Measurements from ENCODE around the gene TMEM132C. TPM values are rescaled to one million over a fixed set of nuclear protein-coding genes. Genes with fewer than 3 reads are reported as not detected.

The TMEM132C gene
- total RNA-seq, 4 donors from 2014 or later, result 0.13 to 7.6 (median 0.37) TPM

- H3K36me3 ChIP-seq, result no peaks in the 10 kb centered on the region
- DNase-seq, result no peak
- H3K27me3 ChIP-seq, result no peaks in the 10 kb centered on the region
- H3K4me1 ChIP-seq, result no peaks in the 10 kb centered on the region
- TF ChIP-seq POLR2A (IDR thresholded peaks at IDR 0.05), result no peak
- no peak for TF ChIP-seq CTCF (IDR thresholded peaks at IDR 0.05)
- H3K9me3 ChIP-seq, result peaks cover 0 to 30% (median 3%) of the 10 kb centered on the region in 3 donors
- H3K4me3 ChIP-seq, result no peak overlapping the region
- WGBS, 2 donors, result 43 to 50% methylated on average over 3 of the region's 3 CpGs
- intact Hi-C loops (cut with DNase I), result no loop called here
- H3K27ac ChIP-seq, result no peak overlapping the region
Observed at GRCh38 chr12:128393346-128393745, 126.4 kb downstream of the TMEM132C start.

DNA sequence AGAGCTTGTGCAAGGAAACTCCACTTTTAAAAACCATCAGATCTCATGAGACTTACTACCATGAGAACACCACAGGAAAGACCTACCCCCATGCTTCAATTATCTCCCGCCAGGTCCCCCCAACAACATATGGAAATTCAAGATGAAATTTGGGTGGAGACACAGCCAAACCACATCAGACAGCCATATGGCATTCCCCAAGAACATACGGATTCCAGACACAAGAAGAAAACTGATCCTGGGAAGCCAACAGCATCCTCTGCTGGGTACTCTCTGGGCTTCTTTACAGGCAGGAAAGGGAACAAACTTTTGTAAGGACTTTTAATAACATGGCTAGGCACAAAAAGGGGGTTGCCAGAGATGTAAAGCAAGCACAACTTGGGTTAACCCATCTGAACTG lies 127.2 kb downstream of the TMEM132C start:
- Histone ChIP-seq H3K9me3 (peaks cover 0 to 30% (median 3%) of the 10 kb centered on the region in 3 donors), H3K4me1 (no peaks in the 10 kb centered on the region), H3K36me3 (no peaks in the 10 kb centered on the region), H3K4me3 (no peak overlapping the region), H3K27ac (no peak overlapping the region), H3K27me3 (no peaks in the 10 kb centered on the region)
- 61 to 68% methylated on average over 2 of the region's 2 CpGs for WGBS, 2 donors
- intact Hi-C loops (cut with DNase I), result no loop called here
- no peak for DNase-seq
- TF ChIP-seq POLR2A (IDR thresholded peaks at IDR 0.05), result no peak
- TF ChIP-seq CTCF (IDR thresholded peaks at IDR 0.05), result no peak

- Histone ChIP-seq H3K4me1 (no peaks in the 10 kb centered on the region), H3K27me3 (no peaks in the 10 kb centered on the region), H3K36me3 (no peaks in the 10 kb centered on the region), H3K9me3 (no peaks in the 10 kb centered on the region), H3K27ac (no peak overlapping the region), H3K4me3 (no peak overlapping the region)
- intact Hi-C loops (cut with DNase I), result no loop called here
- no peak for DNase-seq
- no peak for TF ChIP-seq POLR2A (IDR thresholded peaks at IDR 0.05)
- 53 to 57% methylated on average over 1 of the region's 1 CpG for WGBS, 2 donors
Observed at GRCh38 chr12:128399253-128399652, 132.3 kb downstream of the TMEM132C start.

DNA sequence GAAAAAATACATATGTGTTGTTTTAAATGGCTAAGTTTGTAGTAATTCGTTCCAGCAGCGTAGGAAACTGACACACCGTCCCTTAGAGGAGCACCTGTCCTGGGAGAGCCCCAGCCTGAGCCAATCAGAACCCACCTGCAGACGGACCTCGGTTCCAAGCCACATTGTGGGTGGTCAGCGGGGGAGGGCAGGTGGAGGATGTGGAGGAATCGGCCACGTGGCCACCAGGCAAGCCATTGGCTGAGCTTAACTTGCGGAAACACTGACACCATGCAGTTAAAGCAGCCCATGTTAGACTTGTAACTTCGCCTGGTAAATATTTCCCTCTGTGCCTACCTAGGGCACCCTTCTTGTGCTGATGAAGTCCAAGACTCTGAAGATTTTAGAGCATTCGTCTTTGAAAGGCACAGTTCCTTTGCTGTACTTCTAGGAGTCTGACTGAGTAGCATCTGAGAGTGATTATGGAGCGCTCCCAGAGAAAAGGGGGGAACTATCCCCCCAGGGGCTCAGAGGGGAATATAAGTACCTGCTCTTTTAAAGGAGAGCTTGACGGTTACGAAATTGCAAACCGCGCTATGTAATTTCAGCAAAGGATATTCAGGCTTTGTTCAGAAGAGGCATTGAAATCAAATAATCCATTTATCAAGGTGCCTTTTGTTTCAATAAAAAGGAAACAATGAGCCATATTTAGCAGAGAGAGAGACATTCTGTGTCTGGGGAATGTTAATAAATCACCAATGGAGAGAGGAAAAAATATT lies 135.7 kb downstream of the TMEM132C start:
- Histone ChIP-seq H3K4me1 (no peaks in the 10 kb centered on the region), H3K36me3 (no peaks in the 10 kb centered on the region), H3K4me3 (no peak overlapping the region), H3K27ac (no peak overlapping the region), H3K9me3 (peaks cover 0 to 9% (median 0%) of the 10 kb centered on the region in 3 donors), H3K27me3 (no peaks in the 10 kb centered on the region)
- WGBS, 2 donors, result 34 to 39% methylated on average over 10 to 15 of the region's 16 CpGs
- intact Hi-C loops (cut with DNase I), result no loop called here
- no peak for DNase-seq
- TF ChIP-seq POLR2A (IDR thresholded peaks at IDR 0.05), result no peak
- TF ChIP-seq CTCF (IDR thresholded peaks at IDR 0.05), result no peak

DNA sequence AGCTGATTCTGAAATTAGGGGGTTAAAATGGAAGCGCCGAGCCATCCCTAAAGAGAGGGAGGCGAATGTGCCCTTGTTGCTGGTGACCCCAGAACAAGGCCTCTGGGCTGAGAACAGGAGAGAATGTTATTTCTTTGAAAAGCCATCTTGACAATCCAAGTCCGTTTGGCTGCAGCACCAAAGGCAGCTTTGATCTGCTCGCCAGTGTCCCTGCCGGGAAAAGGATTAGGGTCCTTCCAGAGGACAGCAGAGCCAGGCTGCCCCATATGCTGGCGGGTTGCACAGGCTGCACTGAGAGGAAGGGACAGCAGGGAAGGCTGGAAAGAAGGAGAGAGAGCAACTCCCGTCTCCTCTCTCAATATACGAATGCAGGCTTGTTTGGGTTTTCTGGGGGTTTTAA lies 141.7 kb downstream of the TMEM132C start:
- DNase-seq, result no peak
- 42 to 43% methylated on average over 5 to 9 of the region's 9 CpGs for WGBS, 2 donors
- Histone ChIP-seq H3K27me3 (no peaks in the 10 kb centered on the region), H3K27ac (no peak overlapping the region), H3K4me3 (no peak overlapping the region), H3K36me3 (no peaks in the 10 kb centered on the region), H3K9me3 (peaks cover 0 to 16% (median 0%) of the 10 kb centered on the region in 3 donors), H3K4me1 (no peaks in the 10 kb centered on the region)
- intact Hi-C loops (cut with DNase I), result no loop called here
- TF ChIP-seq POLR2A (IDR thresholded peaks at IDR 0.05) (no peak), CTCF (IDR thresholded peaks at IDR 0.05) (no peak)

Data from esophagus squamous epithelium (tissue), 5 donors.